ENCODE measurements around the gene ANKRD13D.

The ANKRD13D gene

GRCh38 chr11:67264877-67265632, 24.0 kb upstream of the ANKRD13D start:
- no peak for TF ChIP-seq JUND (IDR thresholded peaks at IDR 0.05; ENCODE audit: low read depth)
- in situ Hi-C loops (cut with HindIII; ENCODE audit: low pct_unique_long_range_greater_than_20kb, low sequenced_read_pairs): no loop called here
- no peak for DNase-seq (ENCODE audit: low read depth in 1 of 2, low spot score in 1 of 2)

GRCh38 chr11:67265633-67266448, 23.3 kb upstream of the ANKRD13D start:
- TF ChIP-seq JUND (IDR thresholded peaks at IDR 0.05; ENCODE audit: low read depth): no peak
- peak; percentile 79 to 87 for DNase-seq (ENCODE audit: low read depth in 1 of 2, low spot score in 1 of 2)
- in situ Hi-C loops (cut with HindIII; ENCODE audit: low pct_unique_long_range_greater_than_20kb, low sequenced_read_pairs): no loop called here

GRCh38 chr11:67266449-67267187, 22.5 kb upstream of the ANKRD13D start, which contains the start of gene GRK2:
Gene GRK2, plus strand, starts transcription at chr11:67266473. Its CDS starts 227 bp downstream, at chr11:67266700.
- DNase-seq (ENCODE audit: low read depth in 1 of 2, low spot score in 1 of 2): peak; percentile 59 to 67
- in situ Hi-C loops (cut with HindIII; ENCODE audit: low pct_unique_long_range_greater_than_20kb, low sequenced_read_pairs): no loop called here
- TF ChIP-seq JUND (IDR thresholded peaks at IDR 0.05; ENCODE audit: low read depth): no peak

DNA sequence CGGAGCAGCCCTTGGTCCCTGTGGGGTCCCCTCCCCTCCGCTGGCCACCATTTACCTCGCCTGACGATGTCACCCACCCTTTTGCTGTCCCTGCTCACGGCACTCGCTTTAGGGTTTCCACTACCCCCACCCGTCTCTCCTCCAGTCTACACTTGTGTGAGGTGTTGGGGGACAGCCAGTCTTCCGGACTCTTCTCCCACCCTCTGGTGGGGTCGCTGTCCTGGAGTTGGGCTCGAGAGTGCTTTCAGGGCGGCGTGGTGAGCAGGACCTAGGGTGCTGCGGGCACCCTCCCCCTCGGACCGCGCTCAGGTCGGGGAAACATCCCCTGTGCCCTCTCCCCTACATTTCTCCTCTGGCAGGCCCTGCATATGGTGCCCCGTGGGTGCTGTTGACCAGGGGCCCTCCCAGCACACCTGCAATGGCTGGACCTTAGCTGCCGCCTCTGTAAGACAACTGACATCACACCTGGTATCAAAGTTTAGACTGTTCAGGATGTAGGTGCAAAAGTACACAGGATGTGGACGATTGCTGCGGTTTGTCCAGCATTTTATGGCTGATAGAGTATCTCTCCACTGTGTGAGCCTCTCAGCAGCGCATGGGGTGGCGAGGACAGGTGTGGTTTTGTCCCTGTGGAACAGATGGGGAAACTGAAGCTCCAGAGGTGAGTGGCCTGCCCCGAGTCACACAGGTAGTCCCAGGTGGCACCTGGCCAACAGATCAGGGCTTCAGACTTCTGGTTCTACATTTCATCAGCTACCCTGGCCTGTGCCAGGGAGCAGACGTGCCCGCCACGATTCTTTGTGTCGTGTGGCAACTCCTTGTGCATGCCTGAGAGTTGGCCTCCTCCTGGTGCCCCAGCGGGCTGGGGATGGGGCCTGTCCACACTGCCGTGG, 21.7 kb upstream of the ANKRD13D start:
- peak in 1 of 2 experiments; percentile 50 for DNase-seq (ENCODE audit: low read depth in 1 of 2, low spot score in 1 of 2)
- TF ChIP-seq JUND (IDR thresholded peaks at IDR 0.05; ENCODE audit: low read depth): no peak
- in situ Hi-C loops (cut with HindIII; ENCODE audit: low pct_unique_long_range_greater_than_20kb, low sequenced_read_pairs): no loop called here

DNA sequence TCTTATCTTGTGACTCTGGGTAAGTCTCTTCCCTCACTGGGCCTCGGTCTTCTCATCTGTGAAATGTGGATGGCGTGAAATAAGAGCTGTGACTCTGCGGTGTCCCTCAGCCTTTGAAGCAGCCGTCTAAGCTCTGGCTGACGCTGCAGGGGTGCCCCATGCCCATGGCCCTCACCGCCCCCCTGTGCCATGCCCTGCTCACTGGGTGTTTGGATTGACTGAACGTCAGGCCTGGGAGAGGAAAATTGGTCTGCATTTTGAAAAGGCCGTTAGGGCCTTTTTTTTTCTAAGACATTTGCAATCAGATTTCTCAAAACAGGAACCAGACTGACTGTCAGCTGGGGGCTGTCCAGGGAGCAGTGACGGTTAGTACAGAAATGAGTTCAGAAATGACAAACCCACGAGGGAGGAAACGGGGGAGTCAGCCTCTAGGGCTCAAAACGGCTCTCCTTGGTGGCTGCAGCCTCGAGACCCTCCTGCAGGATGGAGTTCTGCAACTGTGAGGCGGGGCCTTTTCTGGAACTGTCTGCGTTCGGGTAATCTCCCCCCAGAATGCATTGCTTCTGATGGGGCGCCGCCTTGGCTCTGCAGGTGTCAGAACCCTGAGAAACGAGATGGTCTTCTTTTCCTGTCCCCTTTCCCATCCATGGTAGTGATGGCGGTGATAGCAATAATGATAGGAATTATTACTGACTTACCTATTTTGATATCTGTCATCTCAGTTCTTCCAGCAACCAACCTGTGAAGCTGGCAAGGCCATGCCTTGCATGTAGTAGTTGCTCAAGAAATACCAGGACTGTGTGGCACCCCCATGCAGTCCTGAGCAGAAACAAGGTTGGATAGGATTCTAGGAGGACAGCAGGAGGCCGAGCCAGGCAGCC, 20.8 kb upstream of the ANKRD13D start:
- DNase-seq (ENCODE audit: low read depth in 1 of 2, low spot score in 1 of 2): no peak
- TF ChIP-seq JUND (IDR thresholded peaks at IDR 0.05; ENCODE audit: low read depth): no peak
- in situ Hi-C loops (cut with HindIII; ENCODE audit: low pct_unique_long_range_greater_than_20kb, low sequenced_read_pairs): no loop called here

- DNase-seq (ENCODE audit: low read depth in 1 of 2, low spot score in 1 of 2): no peak
- in situ Hi-C loops (cut with HindIII; ENCODE audit: low pct_unique_long_range_greater_than_20kb, low sequenced_read_pairs): no loop called here
These were observed 20.2 kb upstream of the ANKRD13D start for GRCh38 chr11:67268962-67269268.

GRCh38 chr11:67269401-67270255, 19.5 kb upstream of the ANKRD13D start:
- in situ Hi-C loops (cut with HindIII; ENCODE audit: low pct_unique_long_range_greater_than_20kb, low sequenced_read_pairs): no loop called here
- TF ChIP-seq JUND (IDR thresholded peaks at IDR 0.05; ENCODE audit: low read depth): no peak
- peak; percentile 82 to 96 for DNase-seq (ENCODE audit: low read depth in 1 of 2, low spot score in 1 of 2)

More at GRCh38 chr11:67268962-67269268, 20.2 kb upstream of the ANKRD13D start:
- TF ChIP-seq JUND (IDR thresholded peaks at IDR 0.05; ENCODE audit: low read depth): no peak

- in situ Hi-C loops (cut with HindIII; ENCODE audit: low pct_unique_long_range_greater_than_20kb, low sequenced_read_pairs): no loop called here
- no peak for TF ChIP-seq JUND (IDR thresholded peaks at IDR 0.05; ENCODE audit: low read depth)
These were observed 18.6 kb upstream of the ANKRD13D start for GRCh38 chr11:67270256-67271204.

DNA sequence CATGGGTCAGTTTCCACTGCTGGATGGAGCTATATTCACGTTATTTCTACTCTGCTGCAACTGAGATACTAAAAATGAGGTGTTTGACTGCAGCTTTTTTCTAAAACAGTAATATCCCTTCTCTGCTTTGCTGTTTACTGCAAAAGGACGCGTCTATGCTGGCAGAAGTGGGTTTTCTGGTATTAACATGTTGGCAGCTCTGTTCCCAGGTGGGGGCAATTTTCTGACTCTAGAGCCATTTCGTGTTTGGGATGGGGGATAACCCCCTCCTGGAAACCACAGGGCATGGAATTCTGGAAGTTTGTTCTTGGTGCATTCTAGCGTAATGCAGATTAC, 17.9 kb upstream of the ANKRD13D start:
- TF ChIP-seq JUND (IDR thresholded peaks at IDR 0.05; ENCODE audit: low read depth): no peak
- in situ Hi-C loops (cut with HindIII; ENCODE audit: low pct_unique_long_range_greater_than_20kb, low sequenced_read_pairs): no loop called here
- DNase-seq (ENCODE audit: low read depth in 1 of 2, low spot score in 1 of 2): no peak

More at GRCh38 chr11:67270256-67271204, 18.6 kb upstream of the ANKRD13D start:
- peak; percentile 42 to 67 for DNase-seq (ENCODE audit: low read depth in 1 of 2, low spot score in 1 of 2)

Data from T47D (cell line).